Activated T-helper 1 cell treated with anti-CD3 and anti-CD28 coated beads, Interleukin-12 subunit alpha, Interleukin-12 subunit beta, Interleukin-2, Interleukin-4 antibody, amounts not matched to agents 30 ng/mL and 10 ng/mL and 1 ng/mL, durations not matched to agents 14 hours and 24 hours and 36 hours (primary cell): ENCODE data around the gene NUDT9. TPM values are rescaled to one million over a fixed set of nuclear protein-coding genes. Genes with fewer than 3 reads are reported as not detected.
A peak's percentile ranks its signal among the peaks of the same experiment; 100 is the strongest.
"Not testable (repeated sequence)": the region's sequence is repeated elsewhere in the genome, so short reads cannot be mapped to it uniquely, and the experiment has no call there.

ENCODE experiments used
- DNase-seq: peaks from one replicate; pipeline ENCODE4 v3.0.0; 2021; ENCODE audit warnings: low spot score
- H3K27ac Mint-ChIP-seq: one replicate; pipeline ENCODE4 v1.8.0; 2021; ENCODE audit warnings: mild to moderate bottlenecking, mixed read lengths
- H3K27me3 Mint-ChIP-seq: one replicate; pipeline ENCODE4 v1.8.0; 2022; ENCODE audit warnings: mild to moderate bottlenecking, moderate library complexity, mixed read lengths; ENCODE audit not compliant: insufficient read depth
- H3K36me3 Mint-ChIP-seq: one replicate; pipeline ENCODE4 v1.8.0; 2021; ENCODE audit warnings: low read depth, mixed read lengths
- H3K4me1 Mint-ChIP-seq: one replicate; pipeline ENCODE4 v1.8.0; 2021; ENCODE audit warnings: low read depth, mixed read lengths
- H3K4me3 Mint-ChIP-seq: one replicate; pipeline ENCODE4 v1.8.0; 2021; ENCODE audit warnings: mild to moderate bottlenecking, moderate library complexity, mixed read lengths
- H3K9me3 Mint-ChIP-seq: one replicate; pipeline ENCODE4 v1.8.0; 2021; ENCODE audit warnings: mixed read lengths
- intact Hi-C: fragments of 100-400 bp; cut with micrococcal nuclease; formaldehyde crosslinking; loops from one replicate; pipeline ENCODE4 v1.15.1; 2024
- total RNA-seq: library from RNA; stranded (reverse); gene quantifications from 2 replicates; pipeline ENCODE4 v1.2.3, GENCODE V29; 2022

NUDT9 gene
- total RNA-seq, 1 donor from 2014 or later: 13.9 TPM

DNA sequence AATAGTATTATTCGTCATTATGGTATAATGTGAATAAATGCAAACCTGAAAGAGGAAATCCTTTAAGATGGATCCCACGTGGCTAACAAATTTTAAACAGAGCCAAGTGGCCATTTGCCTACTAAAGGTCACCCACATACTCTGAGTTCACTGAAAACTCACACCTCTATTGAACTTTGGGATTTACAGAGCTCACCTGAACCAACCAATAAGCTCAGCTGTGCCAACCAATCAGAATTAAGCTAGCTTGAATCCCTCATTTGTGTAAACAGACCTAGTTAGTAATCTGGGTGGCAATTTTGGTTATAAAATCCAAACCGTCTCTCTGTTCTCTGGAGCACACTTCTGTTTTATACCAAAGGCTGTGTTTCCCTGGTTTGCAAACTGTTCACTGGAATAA lies 5.4 kb upstream of the NUDT9 start:
- peaks cover 4% of the 10 kb centered on the region for H3K4me1 Mint-ChIP-seq
- no peak overlapping the region for H3K27ac Mint-ChIP-seq
- H3K4me3 Mint-ChIP-seq: no peak overlapping the region
- no peaks in the 10 kb centered on the region for H3K36me3 Mint-ChIP-seq
- H3K27me3 Mint-ChIP-seq: peaks cover 7% of the 10 kb centered on the region
- DNase-seq: no peak
- intact Hi-C loops: no loop called here
- no peaks in the 10 kb centered on the region for H3K9me3 Mint-ChIP-seq

DNA sequence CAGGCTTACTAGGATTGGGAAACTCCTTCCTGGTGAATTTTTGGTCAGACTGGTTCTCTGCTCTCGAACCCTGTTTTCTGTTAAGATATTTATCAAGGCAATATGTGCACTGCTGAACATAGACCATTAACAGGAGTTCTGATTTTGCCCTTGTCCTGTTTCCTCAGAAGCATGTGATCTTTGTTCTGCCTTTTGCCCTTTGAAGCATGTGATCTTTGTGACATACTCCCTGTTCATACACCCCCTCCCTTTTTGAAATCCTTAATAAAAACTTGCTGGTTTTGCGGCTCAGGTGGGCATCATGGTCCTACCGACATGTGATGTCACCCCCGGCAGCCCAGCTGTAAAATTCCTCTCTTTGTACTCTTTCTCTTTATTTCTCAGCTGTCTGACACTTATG lies 4.0 kb upstream of the NUDT9 start:
- intact Hi-C loops, H3K4me3 Mint-ChIP-seq, H3K36me3 Mint-ChIP-seq, H3K27ac Mint-ChIP-seq, DNase-seq, H3K9me3 Mint-ChIP-seq, H3K27me3 Mint-ChIP-seq: not testable (repeated sequence)
- H3K4me1 Mint-ChIP-seq: peaks cover 19% of the 10 kb centered on the region

DNA sequence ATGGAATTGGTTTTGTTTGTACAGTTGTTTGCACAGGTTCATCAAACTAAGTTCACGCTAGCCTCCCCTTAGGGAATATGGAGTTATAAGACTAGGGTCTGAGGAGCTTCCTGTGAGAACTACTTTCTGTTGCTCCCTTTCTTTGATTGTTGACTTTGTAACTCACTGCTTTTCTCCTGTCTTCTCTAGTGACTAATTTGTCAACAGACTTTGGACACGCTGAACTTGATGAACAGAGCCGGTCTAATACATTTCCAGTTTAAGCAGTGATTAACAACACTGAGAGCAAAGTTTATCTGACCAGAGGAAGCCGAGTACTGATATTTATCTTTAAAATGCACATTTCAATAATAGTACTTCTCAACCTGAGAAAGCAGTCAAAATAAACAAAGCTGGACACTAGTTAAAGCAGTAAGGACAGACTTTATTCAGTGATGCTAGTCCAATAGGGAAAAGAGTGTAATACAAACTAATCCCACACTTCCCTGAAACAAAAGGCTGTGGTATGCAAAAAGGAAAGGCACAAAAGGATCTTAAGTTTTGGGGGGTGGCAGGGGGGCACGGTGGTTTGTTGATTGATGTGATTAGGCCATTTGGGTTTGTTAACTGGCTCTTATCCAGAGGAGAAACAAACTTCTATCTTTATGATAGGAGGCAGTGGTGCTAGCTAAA lies 2.7 kb upstream of the NUDT9 start:
- Mint-ChIP-seq H3K27ac (no peak overlapping the region), H3K36me3 (peaks cover 1% of the 10 kb centered on the region), H3K4me3 (no peak overlapping the region), H3K4me1 (peaks cover 29% of the 10 kb centered on the region), H3K9me3 (no peaks in the 10 kb centered on the region), H3K27me3 (peaks cover 5% of the 10 kb centered on the region)
- no peak for DNase-seq
- intact Hi-C loops: loop anchor here (5.0 kb wide), 3 partner anchors 197 to 1403 kb away; partner anchors contain the start of genes KLHL8 and PPM1K

DNA sequence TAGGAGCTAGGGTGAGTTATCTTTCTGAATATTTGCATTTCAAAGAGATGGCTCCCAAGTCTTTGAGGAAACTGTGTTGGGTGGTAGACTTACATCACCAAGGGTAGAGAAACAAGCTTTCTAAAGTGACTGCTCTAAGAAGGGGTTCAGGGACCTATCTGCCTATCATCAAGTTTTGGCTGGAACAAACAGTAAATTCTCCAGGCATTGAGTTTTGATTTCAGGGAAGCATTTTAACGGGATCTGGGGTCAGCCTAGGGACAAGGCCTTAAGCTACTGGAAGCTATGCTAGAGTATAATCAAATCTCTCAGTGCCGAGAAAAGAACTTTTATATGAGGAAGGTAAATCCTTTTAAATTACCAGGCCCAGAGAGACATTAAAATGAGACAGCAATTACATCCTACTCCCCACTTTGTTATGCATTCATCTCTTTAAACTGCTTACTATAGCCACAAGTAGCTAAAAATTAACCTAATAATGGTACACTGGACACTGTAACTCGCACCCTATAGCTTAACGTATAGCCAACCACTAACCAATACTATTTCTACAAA lies 2.0 kb upstream of the NUDT9 start:
- intact Hi-C loops: loop anchor here (5.0 kb wide), 3 partner anchors 198 to 1402 kb away; partner anchors contain the start of genes KLHL8 and PPM1K

DNA sequence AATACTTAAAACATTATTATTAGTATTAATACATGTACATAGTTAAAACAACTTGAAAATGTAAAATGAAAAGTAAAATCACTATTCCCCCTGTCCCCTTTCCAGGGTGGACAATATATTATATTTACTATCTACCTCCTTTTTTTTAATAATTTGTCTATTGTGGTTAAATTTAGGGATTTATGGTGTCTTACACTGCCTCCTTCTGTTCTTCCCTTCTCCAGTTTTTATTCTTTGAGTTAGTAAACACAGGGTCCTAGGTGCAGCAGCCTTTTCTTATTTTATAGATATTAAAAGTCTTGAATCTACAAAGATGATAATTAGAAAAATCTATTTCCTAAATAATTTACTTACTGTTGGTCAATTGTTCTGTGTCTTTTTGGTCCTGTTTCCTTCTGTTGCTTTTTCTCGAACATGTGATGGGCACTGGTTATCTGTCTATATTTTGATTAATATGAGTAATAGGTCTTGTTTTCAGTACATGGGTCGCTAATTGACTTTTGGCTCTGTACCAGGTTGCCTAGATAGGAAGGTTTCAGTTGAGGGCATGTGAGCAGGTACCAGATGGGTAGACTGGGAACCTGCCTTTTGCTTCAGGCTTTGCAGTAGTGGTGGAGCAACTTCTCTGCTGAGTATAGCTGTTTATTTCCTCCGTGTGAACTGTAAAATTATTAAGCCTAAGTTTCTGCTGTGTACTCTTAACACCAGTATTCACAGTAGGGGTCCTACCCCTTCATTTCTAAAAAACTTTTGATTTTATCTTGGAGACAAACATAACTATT lies 1.1 kb downstream of the NUDT9 start:
- H3K4me1 Mint-ChIP-seq: peaks cover 30% of the 10 kb centered on the region
- peak overlapping the region; percentile 99 for H3K4me3 Mint-ChIP-seq
- H3K9me3 Mint-ChIP-seq: no peaks in the 10 kb centered on the region
- DNase-seq: no peak
- peaks cover 4% of the 10 kb centered on the region for H3K27me3 Mint-ChIP-seq
- peaks cover 1% of the 10 kb centered on the region for H3K36me3 Mint-ChIP-seq
- H3K27ac Mint-ChIP-seq: no peak overlapping the region
- intact Hi-C loops: loop anchor here (5.0 kb wide), 3 partner anchors 201 to 1399 kb away; partner anchors contain the start of genes KLHL8 and PPM1K

More for the DNA sequence above, 2.0 kb upstream of the NUDT9 start:
- Mint-ChIP-seq H3K27me3 (peaks cover 5% of the 10 kb centered on the region), H3K4me1 (peaks cover 30% of the 10 kb centered on the region), H3K36me3 (peaks cover 1% of the 10 kb centered on the region), H3K27ac (no peak overlapping the region), H3K9me3 (no peaks in the 10 kb centered on the region), H3K4me3 (no peak overlapping the region)
- no peak for DNase-seq

DNA sequence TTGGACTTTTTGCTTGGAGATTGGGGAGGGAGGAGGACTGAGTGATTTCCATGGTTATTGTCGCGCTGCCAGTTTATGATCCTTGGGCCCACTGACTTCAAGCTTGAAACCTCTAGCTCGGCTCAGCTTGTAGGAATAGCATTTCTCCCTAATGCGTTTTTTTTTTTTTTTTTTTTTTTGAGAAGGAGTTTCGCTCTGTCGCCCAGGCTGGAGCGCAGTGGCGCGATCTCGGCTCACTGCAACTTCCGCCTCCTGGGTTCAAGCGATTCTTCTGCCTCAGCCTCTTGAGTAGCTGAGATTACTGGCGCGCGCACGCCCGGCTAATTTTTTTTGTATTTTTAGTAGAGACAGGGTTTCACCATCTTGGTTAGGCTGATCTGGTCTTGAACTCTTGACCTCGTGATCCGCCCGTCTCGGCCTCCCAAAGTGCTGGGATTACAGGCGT lies 1.7 kb downstream of the NUDT9 start:
- H3K9me3 Mint-ChIP-seq, DNase-seq, H3K27ac Mint-ChIP-seq, H3K36me3 Mint-ChIP-seq, H3K27me3 Mint-ChIP-seq: not testable (repeated sequence)
- Mint-ChIP-seq H3K4me3 (peak overlapping the region; percentile 99), H3K4me1 (peaks cover 34% of the 10 kb centered on the region)
- intact Hi-C loops: loop anchor here (5.0 kb wide), 3 partner anchors 202 to 1398 kb away; partner anchors contain the start of genes KLHL8 and PPM1K

DNA sequence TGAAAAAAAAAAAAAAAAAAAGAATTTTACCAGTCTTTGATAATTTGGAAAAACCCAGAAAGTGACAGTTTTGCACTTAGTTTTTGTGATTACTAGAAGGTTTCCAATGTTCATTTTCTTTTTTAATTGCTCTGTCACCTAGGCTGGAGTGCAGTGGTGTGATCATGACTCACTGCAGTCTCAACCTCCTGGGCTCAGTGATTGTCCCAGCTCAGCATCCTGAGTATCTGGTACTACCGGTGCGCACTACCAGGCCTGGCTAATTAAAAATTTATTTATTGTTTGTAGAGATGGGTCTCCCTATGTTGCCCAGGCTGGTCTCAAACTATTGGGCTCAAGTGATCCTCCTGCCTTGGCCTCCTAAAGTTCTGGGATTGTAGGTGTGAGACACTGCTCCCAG lies 3.3 kb downstream of the NUDT9 start:
- no peaks in the 10 kb centered on the region for H3K27me3 Mint-ChIP-seq
- H3K27ac Mint-ChIP-seq: no peak overlapping the region
- no peak overlapping the region for H3K4me3 Mint-ChIP-seq
- no peak for DNase-seq
- H3K36me3 Mint-ChIP-seq: peaks cover 1% of the 10 kb centered on the region
- peaks cover 34% of the 10 kb centered on the region for H3K4me1 Mint-ChIP-seq
- intact Hi-C loops: no loop called here
- no peaks in the 10 kb centered on the region for H3K9me3 Mint-ChIP-seq

DNA sequence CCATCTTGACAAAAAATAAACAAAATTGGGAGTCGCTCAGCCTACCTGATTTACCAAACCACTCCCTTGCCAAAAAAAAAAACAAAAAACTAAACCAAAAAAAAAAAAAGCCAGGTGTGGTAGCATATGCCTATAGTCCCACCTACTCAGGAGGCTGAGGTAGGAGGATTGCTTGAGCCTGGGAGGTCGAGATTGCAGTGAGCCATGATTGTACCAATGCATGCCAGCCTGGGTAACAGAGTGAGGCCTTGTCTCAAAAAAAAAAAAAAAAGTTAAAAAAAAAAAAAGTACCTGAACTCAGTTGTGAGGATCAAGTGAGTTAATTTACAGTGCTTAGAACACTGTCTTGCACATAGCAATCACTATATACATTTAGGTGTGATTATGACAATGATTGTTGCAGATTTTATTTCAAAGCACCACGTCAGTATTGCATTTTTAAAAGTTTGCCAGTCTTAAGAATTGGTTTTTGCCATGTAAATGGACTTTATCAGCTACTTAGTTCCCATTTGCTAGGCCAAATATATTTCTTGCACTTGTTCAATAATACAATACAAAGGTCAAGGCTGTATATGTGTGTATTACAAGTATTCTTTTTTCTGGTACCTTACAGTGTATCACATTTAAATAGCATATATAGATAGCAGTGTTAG lies 4.6 kb downstream of the NUDT9 start:
- Mint-ChIP-seq H3K4me3 (no peak overlapping the region), H3K27me3 (no peaks in the 10 kb centered on the region), H3K36me3 (peaks cover 1% of the 10 kb centered on the region), H3K27ac (no peak overlapping the region), H3K4me1 (peaks cover 30% of the 10 kb centered on the region), H3K9me3 (no peaks in the 10 kb centered on the region)
- DNase-seq: no peak
- intact Hi-C loops: no loop called here

DNA sequence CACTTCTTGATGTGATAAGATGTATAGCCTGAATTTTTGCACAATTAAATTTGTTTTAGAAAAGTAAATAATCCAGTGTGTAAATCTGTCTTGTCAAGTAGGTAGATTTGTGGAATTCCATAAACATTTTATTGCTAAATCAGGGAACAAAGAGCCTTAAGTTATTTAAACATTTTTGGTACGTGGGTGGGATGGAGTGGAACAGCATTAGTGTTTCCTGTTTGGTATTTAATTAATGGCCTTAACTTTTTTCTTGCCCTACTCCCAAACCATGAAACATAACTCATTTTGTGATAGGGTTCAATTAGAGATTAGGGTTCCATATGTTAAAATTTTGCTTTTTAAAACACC lies 5.1 kb downstream of the NUDT9 start:
- Mint-ChIP-seq H3K27me3 (no peaks in the 10 kb centered on the region), H3K36me3 (no peaks in the 10 kb centered on the region), H3K4me1 (peaks cover 25% of the 10 kb centered on the region), H3K9me3 (no peaks in the 10 kb centered on the region), H3K27ac (no peak overlapping the region), H3K4me3 (no peak overlapping the region)
- no peak for DNase-seq
- intact Hi-C loops: no loop called here

DNA sequence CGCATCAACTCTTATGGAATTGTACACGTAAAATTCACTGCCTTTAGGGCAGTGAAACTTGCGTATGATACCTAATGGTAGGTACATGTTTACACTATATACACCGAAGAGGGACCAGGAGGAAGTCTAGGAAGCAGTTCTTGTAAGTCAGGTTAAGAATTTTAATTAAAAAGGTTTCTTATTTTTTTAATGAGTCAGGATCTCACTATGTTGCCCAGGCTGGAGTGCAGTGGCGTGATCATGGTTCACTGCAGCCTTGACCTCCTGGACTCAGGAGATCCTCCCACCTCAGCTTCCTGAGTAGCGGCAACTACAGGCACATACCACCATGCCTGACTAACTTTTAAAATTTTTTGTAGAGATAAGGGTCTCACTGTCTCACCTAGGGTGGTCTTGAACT lies 6.6 kb downstream of the NUDT9 start:
- Mint-ChIP-seq H3K27ac (no peak overlapping the region), H3K4me1 (peaks cover 10% of the 10 kb centered on the region), H3K27me3 (no peaks in the 10 kb centered on the region), H3K36me3 (no peaks in the 10 kb centered on the region), H3K4me3 (no peak overlapping the region), H3K9me3 (no peaks in the 10 kb centered on the region)
- intact Hi-C loops: no loop called here
- no peak for DNase-seq

DNA sequence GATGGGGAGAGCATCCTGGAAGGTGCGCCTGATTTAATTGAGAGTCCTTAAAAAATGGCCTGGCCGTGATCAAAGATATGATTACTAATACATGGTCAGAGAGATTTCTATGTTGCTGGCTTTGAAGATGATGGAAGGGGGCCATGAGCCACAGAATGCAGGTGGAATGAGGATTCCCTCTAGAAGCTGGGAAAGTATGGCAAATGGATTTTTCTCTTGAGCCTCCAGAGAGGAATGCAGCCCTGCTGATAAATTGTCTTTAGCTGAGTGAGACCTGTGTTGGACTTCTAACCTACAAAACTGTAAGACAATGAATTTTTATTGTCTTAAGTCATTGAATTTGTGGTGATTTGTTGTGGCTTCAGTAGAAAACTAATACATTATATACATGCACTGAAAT lies 7.7 kb downstream of the NUDT9 start:
- no peak overlapping the region for H3K4me3 Mint-ChIP-seq
- DNase-seq: no peak
- H3K9me3 Mint-ChIP-seq: no peaks in the 10 kb centered on the region
- peaks cover 4% of the 10 kb centered on the region for H3K4me1 Mint-ChIP-seq
- no peaks in the 10 kb centered on the region for H3K27me3 Mint-ChIP-seq
- intact Hi-C loops: no loop called here
- H3K36me3 Mint-ChIP-seq: peaks cover 2% of the 10 kb centered on the region
- no peak overlapping the region for H3K27ac Mint-ChIP-seq

DNA sequence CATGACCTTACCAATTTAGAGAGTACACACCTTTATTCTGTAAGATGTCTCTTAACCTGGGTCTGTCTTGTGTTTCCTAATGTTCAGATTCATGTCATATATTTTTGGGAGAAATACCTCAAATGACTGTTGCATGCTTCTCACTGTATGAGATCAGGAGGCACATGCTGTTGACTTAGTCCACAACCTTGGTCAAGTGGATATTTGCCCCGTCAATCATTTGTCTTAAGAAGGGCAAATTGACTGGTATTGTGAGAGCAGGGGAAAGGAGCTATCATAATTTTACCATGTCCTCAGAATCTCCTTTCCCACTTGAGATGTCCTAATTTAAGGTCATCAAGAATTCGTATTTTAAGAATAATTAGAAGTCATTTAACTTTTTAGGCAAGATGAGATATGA lies 11.0 kb downstream of the NUDT9 start:
- Mint-ChIP-seq H3K27ac (no peak overlapping the region), H3K4me3 (no peak overlapping the region), H3K4me1 (peaks cover 4% of the 10 kb centered on the region), H3K9me3 (no peaks in the 10 kb centered on the region), H3K36me3 (peaks cover 8% of the 10 kb centered on the region), H3K27me3 (no peaks in the 10 kb centered on the region)
- intact Hi-C loops: no loop called here
- DNase-seq: no peak

DNA sequence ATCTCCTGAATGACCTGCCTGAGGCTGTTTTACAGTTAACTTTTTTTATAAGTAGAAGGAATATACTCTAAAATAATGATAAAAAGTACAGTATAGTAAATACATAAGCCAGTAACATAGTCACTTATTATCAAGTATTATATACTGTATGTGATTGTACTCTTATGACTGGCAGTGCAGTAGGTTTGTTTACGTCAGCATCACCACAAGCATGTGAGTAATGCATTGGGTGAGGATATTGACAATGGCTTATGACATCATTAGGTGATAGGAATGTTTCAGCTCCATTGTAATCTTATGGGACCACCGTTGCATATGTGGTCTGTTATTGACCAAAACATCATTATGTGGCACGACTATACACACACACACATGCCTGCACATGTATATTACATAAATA lies 20.5 kb downstream of the NUDT9 start:
- intact Hi-C loops: no loop called here
- Mint-ChIP-seq H3K4me1 (no peaks in the 10 kb centered on the region), H3K27me3 (no peaks in the 10 kb centered on the region), H3K27ac (no peak overlapping the region), H3K4me3 (no peak overlapping the region), H3K9me3 (no peaks in the 10 kb centered on the region), H3K36me3 (peaks cover 21% of the 10 kb centered on the region)
- DNase-seq: no peak
